Forelimb muscle (tissue), 1 donor: ENCODE measurements around the gene KDM4B. TPM values are rescaled to one million over a fixed set of nuclear protein-coding genes. Genes with fewer than 3 reads are reported as not detected.

Source experiments
- DNase-seq: peaks from one replicate; pipeline ENCODE4 v3.0.0-alpha.2; 2013; ENCODE audit warnings: low read depth
- polyA plus RNA-seq: library from polyadenylated mRNA; unstranded; fragments of 120-200 nt; gene quantifications from one replicate; pipeline ENCODE4 v1.2.1, GENCODE V29; 2013; ENCODE audit not compliant: insufficient read length

The KDM4B gene
- polyA plus RNA-seq, 1 donor: 19.8 TPM

- no peak for DNase-seq
Measured at GRCh38 chr19:4984438-4984990, 15.6 kb downstream of the KDM4B start.

- no peak for DNase-seq
Measured at GRCh38 chr19:4985551-4985991, 16.7 kb downstream of the KDM4B start.

GRCh38 chr19:4986056-4986455, 17.1 kb downstream of the KDM4B start:
- no peak for DNase-seq

GRCh38 chr19:4986471-4986891, 17.6 kb downstream of the KDM4B start:
- DNase-seq: no peak

GRCh38 chr19:4987256-4987655, 18.3 kb downstream of the KDM4B start:
- DNase-seq: no peak

- no peak for DNase-seq
Measured at GRCh38 chr19:4987692-4988370, 18.9 kb downstream of the KDM4B start.

- DNase-seq: no peak
Measured at GRCh38 chr19:4988770-4989251, 19.9 kb downstream of the KDM4B start.

GRCh38 chr19:4990306-4990705, 21.4 kb downstream of the KDM4B start:
- no peak for DNase-seq

GRCh38 chr19:4991538-4991937, 22.6 kb downstream of the KDM4B start:
- no peak for DNase-seq

- DNase-seq: no peak
Measured at GRCh38 chr19:4991996-4992698, 23.2 kb downstream of the KDM4B start.

- no peak for DNase-seq
Measured at GRCh38 chr19:4993683-4994082, 24.8 kb downstream of the KDM4B start.

GRCh38 chr19:4996701-4997100, 27.8 kb downstream of the KDM4B start:
- DNase-seq: no peak

GRCh38 chr19:4997297-4997696, 28.4 kb downstream of the KDM4B start:
- no peak for DNase-seq

- DNase-seq: no peak
Measured at GRCh38 chr19:5000120-5000611, 31.3 kb downstream of the KDM4B start.

GRCh38 chr19:5001615-5002014, 32.7 kb downstream of the KDM4B start:
- DNase-seq: no peak

- no peak for DNase-seq
Measured at GRCh38 chr19:5002143-5002542, 33.2 kb downstream of the KDM4B start.

GRCh38 chr19:5003781-5004180, 34.9 kb downstream of the KDM4B start:
- no peak for DNase-seq

- no peak for DNase-seq
Measured at GRCh38 chr19:5005096-5005495, 36.2 kb downstream of the KDM4B start.

GRCh38 chr19:5006201-5006600, 37.3 kb downstream of the KDM4B start:
- DNase-seq: no peak

- DNase-seq: no peak
Measured at GRCh38 chr19:5006821-5007220, 37.9 kb downstream of the KDM4B start.

- DNase-seq: no peak
Measured at GRCh38 chr19:5011476-5012238, 42.7 kb downstream of the KDM4B start.
